HEK293T (cell line): ENCODE data around the gene C1QTNF3.

Experiments
- ARNT ChIP-seq: fragments of 450-650 bp; IDR thresholded peaks from 2 replicates; pipeline ENCODE4 v1.6.1; 2017; ENCODE audit warnings: mild to moderate bottlenecking
- BHLHE40 ChIP-seq: fragments of 450-650 bp; IDR thresholded peaks from 2 replicates; pipeline ENCODE4 v1.6.1; 2016; ENCODE audit warnings: mild to moderate bottlenecking, moderate library complexity, borderline replicate concordance
- ELF4 ChIP-seq: fragments of 450-650 bp; IDR thresholded peaks from 2 replicates; pipeline ENCODE4 v1.6.1; 2017; ENCODE audit warnings: antibody characterized with exemption
- FOXK2 ChIP-seq: fragments of 450-650 bp; IDR thresholded peaks from 2 replicates; pipeline ENCODE4 v1.6.1; 2016; ENCODE audit warnings: mild to moderate bottlenecking
- FOXM1 ChIP-seq: fragments of 450-650 bp; IDR thresholded peaks from 2 replicates; pipeline ENCODE4 v1.6.1; 2017; ENCODE audit warnings: mild to moderate bottlenecking, borderline replicate concordance
- HDGF ChIP-seq: fragments of 450-650 bp; IDR thresholded peaks from 2 replicates; pipeline ENCODE4 v1.6.1; 2017; ENCODE audit warnings: antibody characterized with exemption, borderline replicate concordance
- L3MBTL2 ChIP-seq: fragments of 450-650 bp; conservative IDR thresholded peaks from 2 replicates; pipeline ENCODE4 v1.6.1; 2016; ENCODE audit warnings: mild to moderate bottlenecking
- SP1 ChIP-seq: fragments of 450-650 bp; IDR thresholded peaks from 2 replicates; pipeline ENCODE4 v1.6.1; 2017
- SUZ12 ChIP-seq: fragments of 450-650 bp; IDR thresholded peaks from 2 replicates; pipeline ENCODE4 v1.6.1; 2016; ENCODE audit warnings: mild to moderate bottlenecking

DNA sequence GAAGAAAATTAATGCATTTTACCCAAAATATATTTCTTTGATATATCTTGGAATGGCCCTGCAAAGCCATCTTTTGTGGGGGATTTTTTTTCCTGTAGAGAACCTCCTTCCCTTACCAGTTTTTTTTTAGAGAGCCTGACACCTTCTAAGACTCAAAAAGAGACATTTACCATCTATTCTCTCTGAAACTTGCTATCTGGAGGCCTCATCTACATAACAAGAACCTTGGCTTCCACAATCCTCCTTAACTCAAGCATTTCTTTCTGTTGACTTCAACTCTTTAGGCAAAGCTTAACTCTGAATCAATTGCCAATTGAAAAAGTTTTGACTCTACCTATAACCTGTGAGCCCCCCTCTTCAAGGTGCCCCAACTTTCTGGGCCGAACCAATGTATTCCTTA is 64.7 kb downstream of the C1QTNF3 start:
- TF ChIP-seq ARNT (no peak), SP1 (no peak), FOXK2 (no peak), SUZ12 (no peak), FOXM1 (no peak), L3MBTL2 (no peak), HDGF (no peak), BHLHE40 (no peak), ELF4 (no peak)
